ENCODE data around the gene C4orf17. TPM values are rescaled to one million over a fixed set of nuclear protein-coding genes. Genes with fewer than 3 reads are reported as not detected.
"Not testable (repeated sequence)": the region's sequence is repeated elsewhere in the genome, so short reads cannot be mapped to it uniquely, and the experiment has no call there.

C4orf17 gene
- not detected for total RNA-seq

DNA sequence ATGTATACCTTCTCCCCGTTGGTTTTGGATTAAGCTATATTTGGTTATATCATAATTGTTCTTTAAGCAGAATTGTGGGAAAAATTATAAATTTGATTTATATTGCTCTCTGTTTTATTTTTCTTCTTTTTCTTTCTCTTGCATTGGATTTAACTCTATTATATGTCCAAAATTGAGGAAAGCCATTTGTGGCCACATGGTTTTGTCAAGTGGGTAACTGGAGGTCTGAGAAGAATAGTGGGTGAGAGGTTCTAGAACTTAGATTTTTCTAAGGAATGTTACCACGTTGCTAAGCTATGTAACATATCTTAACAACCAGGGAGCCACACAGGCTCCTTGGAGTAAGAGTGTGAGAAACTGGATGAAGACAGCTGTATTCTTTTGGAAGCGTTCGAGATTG lies at the start of gene C4orf17:
Gene C4orf17 (plus strand): TSS at position 301 of the 400 bp plus-strand sequence. CDS start 2,061 bp downstream, outside the sequence.
- Histone ChIP-seq H3K27me3 (ENCODE audit: insufficient read depth, low read length) (no peaks in the 10 kb centered on the region), H3K9me3 (ENCODE audit: low read depth, low read length) (no peaks in the 10 kb centered on the region), H3K4me3 (ENCODE audit: low read length) (no peak within 1 kb of the TSS), H3K4me1 (ENCODE audit: insufficient read depth, low read length) (peaks cover 6% of the 10 kb centered on the region)

DNA sequence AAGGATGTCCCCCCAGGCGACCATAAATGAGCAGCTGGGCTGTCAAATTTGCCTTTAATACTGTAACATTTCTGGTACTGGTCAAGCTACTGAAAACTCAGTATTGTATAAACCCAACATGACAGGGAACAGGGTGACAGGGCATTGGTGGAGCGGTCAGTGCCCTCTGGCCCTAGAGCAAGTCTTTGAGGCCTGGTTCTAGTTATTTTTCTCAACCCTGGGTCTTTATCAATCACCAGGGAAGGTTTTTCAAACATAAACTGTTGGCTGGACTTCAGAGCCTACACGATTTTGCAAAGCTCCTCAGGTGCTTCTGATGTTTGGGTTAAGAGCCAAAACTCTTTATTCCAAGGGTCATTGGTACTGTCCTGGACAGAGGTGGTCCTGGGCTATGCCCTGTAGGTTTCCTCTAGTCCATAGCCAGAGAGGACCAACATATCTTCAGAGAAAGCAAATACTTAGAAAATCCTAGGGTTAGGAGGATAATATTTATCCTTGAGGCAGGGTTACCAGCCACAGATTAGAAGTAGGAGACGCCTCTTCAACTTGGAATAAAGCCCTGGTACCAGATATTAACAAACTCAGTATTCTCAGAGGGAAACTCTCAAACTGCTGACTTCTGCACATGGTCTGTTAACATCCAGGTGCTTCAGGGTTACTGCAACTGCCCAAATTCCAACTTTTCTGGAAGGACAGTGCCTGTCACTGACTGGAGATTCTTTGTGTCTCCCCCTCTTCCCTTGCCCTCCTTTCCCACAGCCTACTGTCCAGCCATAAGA lies 49.0 kb upstream of the C4orf17 start:
- Histone ChIP-seq H3K4me1 (ENCODE audit: insufficient read depth, low read length) (no peaks in the 10 kb centered on the region), H3K4me3 (ENCODE audit: low read length) (no peak overlapping the region), H3K27me3 (ENCODE audit: insufficient read depth, low read length) (peaks cover 9% of the 10 kb centered on the region), H3K9me3 (ENCODE audit: low read depth, low read length) (no peaks in the 10 kb centered on the region)

DNA sequence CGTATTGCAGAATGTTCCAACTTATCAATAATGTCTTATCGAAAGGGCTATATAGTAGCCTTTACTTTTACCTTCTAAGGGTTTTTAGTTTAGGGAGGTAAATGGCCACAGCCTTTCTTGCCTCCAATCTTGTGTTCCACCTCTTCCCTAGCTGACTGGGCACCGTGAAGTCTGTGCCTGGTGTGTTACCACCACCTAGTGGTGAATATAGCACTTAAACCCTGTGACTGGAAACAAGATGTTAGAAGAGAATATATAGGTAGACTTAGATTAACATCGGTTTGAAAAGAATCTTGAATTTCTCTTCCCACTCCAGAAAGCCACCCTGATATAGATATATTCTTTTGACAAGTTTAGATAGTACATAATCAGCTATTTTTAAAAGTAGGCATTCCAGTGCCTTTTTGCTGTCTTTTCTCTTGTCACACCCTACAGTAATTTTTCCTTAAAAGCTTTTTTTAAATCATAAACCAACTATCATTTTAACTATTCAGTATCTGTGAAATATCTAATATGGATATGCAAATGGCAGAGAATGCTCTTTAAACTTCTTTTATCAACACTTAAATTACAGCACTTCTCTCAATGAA lies 47.9 kb upstream of the C4orf17 start:
- no peak overlapping the region for H3K4me3 ChIP-seq (ENCODE audit: low read length)
- H3K27me3 ChIP-seq (ENCODE audit: insufficient read depth, low read length) = peaks cover 10% of the 10 kb centered on the region
- H3K9me3 ChIP-seq (ENCODE audit: low read depth, low read length) = no peaks in the 10 kb centered on the region
- no peaks in the 10 kb centered on the region for H3K4me1 ChIP-seq (ENCODE audit: insufficient read depth, low read length)

DNA sequence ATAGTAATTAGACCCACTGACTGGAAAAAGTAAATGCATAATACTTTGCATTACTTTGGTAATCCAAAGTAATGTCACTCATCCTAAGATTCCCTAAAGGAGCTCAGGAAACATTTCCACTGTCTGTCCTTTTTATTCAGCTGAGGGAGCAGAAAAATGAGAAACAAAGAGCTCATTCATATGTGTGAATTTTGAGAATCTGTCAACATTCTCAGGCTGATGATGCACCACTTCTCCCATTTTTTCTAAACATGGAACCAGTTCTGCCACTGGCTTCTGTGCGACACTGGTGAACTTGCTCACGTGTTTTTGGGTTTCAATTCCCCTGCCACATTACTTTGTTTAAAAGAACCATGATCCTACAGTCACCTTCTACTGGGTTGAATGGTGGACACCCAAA lies 47.3 kb upstream of the C4orf17 start:
- no peaks in the 10 kb centered on the region for H3K4me1 ChIP-seq (ENCODE audit: insufficient read depth, low read length)
- H3K27me3 ChIP-seq (ENCODE audit: insufficient read depth, low read length) = peaks cover 10% of the 10 kb centered on the region
- H3K9me3 ChIP-seq (ENCODE audit: low read depth, low read length) = no peaks in the 10 kb centered on the region
- H3K4me3 ChIP-seq (ENCODE audit: low read length) = no peak overlapping the region

DNA sequence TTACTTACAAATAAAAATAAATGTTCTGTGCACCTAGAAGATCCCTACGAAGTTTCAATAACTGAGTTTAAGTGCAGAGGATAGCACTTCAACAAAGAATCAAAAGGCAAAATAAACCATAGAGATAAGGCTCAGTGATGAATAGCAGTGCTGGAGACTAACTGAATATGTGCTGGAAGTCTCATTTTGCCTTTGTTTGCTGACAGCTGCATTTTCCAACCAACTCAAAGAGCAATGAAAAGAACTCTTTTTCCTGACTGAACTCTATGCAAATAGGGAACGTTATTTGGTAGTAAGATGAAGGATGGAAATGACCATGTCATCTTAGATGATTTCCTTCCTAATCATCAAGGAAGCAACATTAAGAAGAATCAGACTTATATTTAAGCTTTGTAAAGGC lies 42.9 kb upstream of the C4orf17 start:
- H3K4me3 ChIP-seq (ENCODE audit: low read length) = no peak overlapping the region
- H3K27me3 ChIP-seq (ENCODE audit: insufficient read depth, low read length) = peaks cover 10% of the 10 kb centered on the region
- no peaks in the 10 kb centered on the region for H3K4me1 ChIP-seq (ENCODE audit: insufficient read depth, low read length)
- H3K9me3 ChIP-seq (ENCODE audit: low read depth, low read length) = no peaks in the 10 kb centered on the region

DNA sequence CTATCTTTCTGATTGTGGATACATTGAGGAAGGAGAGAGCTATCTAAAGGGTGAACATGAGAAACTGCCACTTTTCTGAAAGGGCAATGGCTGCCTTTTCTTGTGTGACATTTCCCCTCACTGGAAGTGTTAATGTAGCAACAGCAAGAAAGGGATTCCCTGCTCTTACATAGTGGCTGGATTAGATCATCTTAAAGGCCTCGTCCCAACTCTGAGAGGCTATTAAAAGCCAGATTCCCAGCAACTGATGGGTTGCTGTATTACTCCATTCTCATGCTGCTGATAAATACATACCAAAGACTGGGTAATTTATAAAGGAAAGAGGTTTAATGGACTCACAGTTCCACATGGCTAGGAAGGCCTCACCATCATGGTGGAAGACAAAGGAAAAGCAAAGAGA lies 41.9 kb upstream of the C4orf17 start:
- H3K9me3 ChIP-seq (ENCODE audit: low read depth, low read length) = no peaks in the 10 kb centered on the region

DNA sequence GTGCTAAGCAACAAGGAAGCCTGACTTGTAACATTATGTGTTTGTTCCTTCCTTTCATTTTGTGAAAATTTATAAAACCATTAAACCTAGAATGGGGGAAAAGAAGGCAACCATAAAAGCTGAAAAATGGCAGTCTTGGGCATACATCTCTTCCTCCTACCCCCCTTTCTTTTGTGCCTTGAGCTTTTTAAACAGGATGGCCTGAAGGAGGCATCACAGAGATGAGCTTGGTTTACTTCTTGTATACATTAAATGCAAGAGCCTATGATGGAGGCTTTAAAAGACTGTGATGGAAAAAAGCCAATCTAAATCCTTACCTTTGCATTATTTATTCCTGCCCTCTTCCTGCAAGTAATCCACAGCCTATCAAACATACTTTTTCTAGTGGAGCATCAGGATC lies 39.5 kb upstream of the C4orf17 start:
- Histone ChIP-seq H3K27me3 (ENCODE audit: insufficient read depth, low read length) (peaks cover 4% of the 10 kb centered on the region), H3K4me3 (ENCODE audit: low read length) (no peak overlapping the region), H3K4me1 (ENCODE audit: insufficient read depth, low read length) (no peaks in the 10 kb centered on the region), H3K9me3 (ENCODE audit: low read depth, low read length) (no peaks in the 10 kb centered on the region)

More for the DNA sequence above, 41.9 kb upstream of the C4orf17 start:
- Histone ChIP-seq H3K4me1 (ENCODE audit: insufficient read depth, low read length) (no peaks in the 10 kb centered on the region), H3K27me3 (ENCODE audit: insufficient read depth, low read length) (peaks cover 10% of the 10 kb centered on the region), H3K4me3 (ENCODE audit: low read length) (no peak overlapping the region)

DNA sequence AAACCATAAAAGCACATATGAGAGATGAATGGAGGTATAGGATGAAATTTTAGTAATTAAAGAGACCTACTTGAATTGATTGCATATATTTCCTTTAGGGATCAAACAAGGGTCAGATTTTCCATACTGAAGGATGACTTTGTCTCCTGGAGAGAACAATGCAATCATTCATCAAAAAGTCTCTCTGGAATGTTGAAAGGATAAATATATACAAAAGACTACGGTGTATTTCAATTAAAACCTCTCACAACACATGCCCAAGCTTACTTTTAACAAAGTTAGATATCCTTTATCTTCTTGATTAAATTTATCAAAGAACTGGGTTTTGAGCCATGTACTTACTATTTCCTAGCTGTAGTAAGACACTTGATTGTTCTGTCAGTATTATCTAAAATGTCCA lies 38.9 kb upstream of the C4orf17 start:
- Histone ChIP-seq H3K4me3 (ENCODE audit: low read length) (no peak overlapping the region), H3K9me3 (ENCODE audit: low read depth, low read length) (no peaks in the 10 kb centered on the region), H3K27me3 (ENCODE audit: insufficient read depth, low read length) (peaks cover under 1% of the 10 kb centered on the region), H3K4me1 (ENCODE audit: insufficient read depth, low read length) (no peaks in the 10 kb centered on the region)

DNA sequence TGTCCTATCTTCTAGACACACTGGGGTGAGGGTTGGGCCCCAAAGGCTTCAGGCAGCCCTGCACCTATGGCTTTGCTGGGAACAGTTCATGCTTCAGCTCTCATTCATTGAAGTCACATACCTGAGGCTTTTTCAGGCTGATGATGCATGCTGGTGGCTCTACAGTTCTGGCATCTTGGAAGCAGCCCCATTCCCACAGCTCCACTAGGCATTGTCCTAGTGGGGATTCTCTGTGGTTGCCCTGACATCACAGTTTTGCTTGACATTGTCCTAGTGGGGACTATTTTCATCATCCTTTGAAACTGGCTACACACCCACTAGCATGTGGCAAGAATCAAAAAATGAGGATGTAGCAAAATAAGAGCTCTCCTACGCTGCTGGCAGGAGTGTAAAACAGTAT lies 37.7 kb upstream of the C4orf17 start:
- H3K9me3 ChIP-seq (ENCODE audit: low read depth, low read length) = no peaks in the 10 kb centered on the region
- no peak overlapping the region for H3K4me3 ChIP-seq (ENCODE audit: low read length)
- no peaks in the 10 kb centered on the region for H3K27me3 ChIP-seq (ENCODE audit: insufficient read depth, low read length)
- H3K4me1 ChIP-seq (ENCODE audit: insufficient read depth, low read length) = no peaks in the 10 kb centered on the region

DNA sequence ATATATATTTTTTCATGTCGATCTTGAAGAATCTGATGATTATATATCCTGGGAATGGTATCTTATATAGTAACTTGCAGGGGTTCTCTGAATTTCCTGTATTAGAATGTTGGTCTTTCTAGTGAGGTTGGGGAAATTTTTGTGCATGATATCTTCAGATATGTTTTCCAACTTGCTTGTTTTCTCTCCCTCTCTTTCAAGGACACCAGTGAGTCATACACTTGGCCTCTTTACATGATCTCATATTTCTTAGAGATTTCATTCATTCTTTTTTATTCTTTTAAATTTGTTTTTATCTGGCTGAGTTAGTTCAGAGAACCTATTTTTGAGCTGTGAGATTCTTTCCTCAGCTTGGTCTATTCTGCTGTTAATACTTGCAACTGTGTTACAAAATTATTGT lies 27.2 kb upstream of the C4orf17 start:
- Histone ChIP-seq H3K27me3 (ENCODE audit: insufficient read depth, low read length) (no peaks in the 10 kb centered on the region), H3K4me3 (ENCODE audit: low read length) (no peak overlapping the region), H3K4me1 (ENCODE audit: insufficient read depth, low read length) (no peaks in the 10 kb centered on the region), H3K9me3 (ENCODE audit: low read depth, low read length) (peaks cover 31% of the 10 kb centered on the region)

DNA sequence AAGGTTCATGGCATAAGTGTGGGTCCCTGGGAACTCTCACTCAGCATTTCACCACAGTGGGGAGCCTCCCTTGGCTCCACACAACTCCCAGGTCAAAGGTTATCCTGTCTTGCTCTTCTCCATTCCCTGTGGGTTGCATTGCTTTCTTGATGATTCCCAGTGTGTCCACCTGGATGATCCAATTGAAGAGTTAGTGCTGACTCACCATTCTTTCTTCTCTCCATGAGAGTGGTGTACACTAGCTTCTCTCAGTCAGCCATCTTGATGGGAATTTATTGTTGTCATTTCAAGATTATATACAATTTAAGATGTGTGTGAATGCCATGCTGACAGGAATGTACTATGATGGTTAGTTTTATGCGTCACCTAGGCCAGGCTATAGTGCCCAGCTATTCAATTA lies 25.6 kb upstream of the C4orf17 start:
- peaks cover 31% of the 10 kb centered on the region for H3K9me3 ChIP-seq (ENCODE audit: low read depth, low read length)
- no peaks in the 10 kb centered on the region for H3K27me3 ChIP-seq (ENCODE audit: insufficient read depth, low read length)
- no peaks in the 10 kb centered on the region for H3K4me1 ChIP-seq (ENCODE audit: insufficient read depth, low read length)
- H3K4me3 ChIP-seq (ENCODE audit: low read length) = no peak overlapping the region

DNA sequence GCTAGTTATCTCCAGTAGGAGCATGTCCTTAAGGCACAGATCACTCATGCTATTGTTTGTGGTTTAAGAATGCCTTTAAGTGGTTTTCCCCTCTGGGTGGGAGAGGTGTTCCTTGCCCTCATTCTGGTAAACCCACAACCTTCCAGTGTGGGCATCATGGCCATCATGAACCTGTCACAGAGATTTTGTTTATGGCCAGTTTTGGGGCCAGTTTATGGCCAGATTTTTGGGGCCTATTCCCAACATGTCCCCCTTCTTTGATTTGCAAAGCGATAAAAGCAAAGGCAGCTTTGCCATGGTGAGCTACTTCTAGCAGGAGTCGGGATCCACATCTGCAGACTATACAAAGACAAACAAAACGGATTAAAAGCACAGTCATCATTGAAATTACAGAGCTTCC lies 24.2 kb upstream of the C4orf17 start:
- H3K27me3 ChIP-seq (ENCODE audit: insufficient read depth, low read length); H3K4me1 ChIP-seq (ENCODE audit: insufficient read depth, low read length); H3K4me3 ChIP-seq (ENCODE audit: low read length): not testable (repeated sequence)
- H3K9me3 ChIP-seq (ENCODE audit: low read depth, low read length) = peaks cover 31% of the 10 kb centered on the region

DNA sequence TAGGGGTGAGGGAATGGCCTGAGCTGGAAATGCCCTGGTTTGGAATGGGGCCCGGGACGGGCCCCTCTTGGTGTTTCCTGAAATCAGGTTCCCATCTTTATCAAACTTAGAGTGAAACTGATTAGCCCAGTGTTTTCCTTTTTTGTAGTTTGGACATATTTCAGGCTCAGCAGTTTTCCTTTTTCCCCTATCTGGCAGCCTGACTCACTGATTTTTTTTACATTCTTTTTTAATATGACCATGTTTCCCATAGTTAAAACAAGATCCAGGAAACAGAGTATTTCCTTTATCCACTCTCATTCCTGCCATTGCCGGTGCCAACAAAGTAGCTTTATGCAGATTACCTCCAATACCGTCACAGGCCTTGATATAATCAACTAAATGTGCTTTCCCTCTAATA lies 20.5 kb upstream of the C4orf17 start:
- no peaks in the 10 kb centered on the region for H3K4me1 ChIP-seq (ENCODE audit: insufficient read depth, low read length)
- H3K9me3 ChIP-seq (ENCODE audit: low read depth, low read length) = peaks cover 23% of the 10 kb centered on the region
- no peaks in the 10 kb centered on the region for H3K27me3 ChIP-seq (ENCODE audit: insufficient read depth, low read length)
- no peak overlapping the region for H3K4me3 ChIP-seq (ENCODE audit: low read length)

DNA sequence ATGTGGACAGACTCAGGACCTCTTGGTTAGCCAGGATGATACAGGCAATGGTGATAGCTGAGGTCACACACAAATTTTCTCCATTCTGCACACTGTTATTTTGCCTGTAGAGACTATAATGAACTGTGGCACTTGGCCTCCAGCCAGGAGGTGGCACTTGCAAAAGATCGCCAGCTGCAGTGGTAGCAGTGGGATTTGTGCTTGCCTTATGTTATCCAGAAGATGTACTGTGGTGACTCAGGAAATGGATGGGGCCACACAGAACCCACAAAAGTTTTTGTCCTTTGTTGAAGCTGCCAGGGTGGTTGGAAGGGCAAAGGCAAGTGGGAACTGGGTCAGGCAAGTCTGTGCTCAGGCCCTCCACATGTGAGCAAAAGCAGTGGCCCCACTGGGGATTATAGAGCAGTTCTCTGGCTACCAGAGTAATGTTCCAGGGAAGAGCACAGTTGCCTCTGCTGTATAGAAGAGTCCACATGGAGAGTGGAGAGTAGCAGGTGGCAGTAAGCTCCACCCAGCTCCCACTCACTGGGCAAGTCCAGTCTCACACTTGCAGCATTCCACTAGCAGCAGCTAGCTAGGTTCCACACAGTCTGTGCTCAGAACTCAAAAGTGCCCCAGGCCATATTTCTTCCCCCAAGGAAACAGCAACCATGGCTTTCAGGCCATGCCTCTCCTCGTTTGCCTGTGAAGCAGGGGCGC lies 5.9 kb upstream of the C4orf17 start:
- Histone ChIP-seq H3K4me3 (ENCODE audit: low read length) (no peak overlapping the region), H3K4me1 (ENCODE audit: insufficient read depth, low read length) (peaks cover 6% of the 10 kb centered on the region), H3K9me3 (ENCODE audit: low read depth, low read length) (no peaks in the 10 kb centered on the region), H3K27me3 (ENCODE audit: insufficient read depth, low read length) (no peaks in the 10 kb centered on the region)

DNA sequence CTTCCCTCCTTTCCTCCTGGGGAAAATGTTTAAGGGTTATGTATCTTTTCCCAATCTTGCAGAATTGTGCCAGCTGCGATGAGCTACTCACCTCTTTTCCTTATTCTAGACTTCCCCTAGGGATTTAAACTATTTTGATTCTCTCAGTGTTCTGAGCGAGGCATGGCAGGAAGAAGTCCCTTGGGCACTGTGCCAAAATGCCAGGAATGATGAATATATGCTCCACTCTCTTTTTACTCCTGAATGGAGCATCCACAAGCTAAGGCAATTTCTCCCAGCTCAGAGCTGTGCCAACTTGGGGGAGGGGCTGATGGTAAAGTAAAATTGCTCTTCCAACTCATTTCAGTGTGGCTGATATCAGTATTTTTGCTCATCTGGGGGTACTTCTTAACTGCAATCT lies 4.0 kb upstream of the C4orf17 start:
- Histone ChIP-seq H3K27me3 (ENCODE audit: insufficient read depth, low read length) (no peaks in the 10 kb centered on the region), H3K4me1 (ENCODE audit: insufficient read depth, low read length) (peaks cover 6% of the 10 kb centered on the region)

More for the DNA sequence above, 4.0 kb upstream of the C4orf17 start:
- no peak overlapping the region for H3K4me3 ChIP-seq (ENCODE audit: low read length)
- H3K9me3 ChIP-seq (ENCODE audit: low read depth, low read length) = no peaks in the 10 kb centered on the region

Measured in mononuclear cell (primary cell).